ENCODE data around the gene CCDC184. TPM values are rescaled to one million over a fixed set of nuclear protein-coding genes. Genes with fewer than 3 reads are reported as not detected.

The CCDC184 gene
- under 1 TPM; under 0.01 to 0.34 TPM for total RNA-seq

DNA sequence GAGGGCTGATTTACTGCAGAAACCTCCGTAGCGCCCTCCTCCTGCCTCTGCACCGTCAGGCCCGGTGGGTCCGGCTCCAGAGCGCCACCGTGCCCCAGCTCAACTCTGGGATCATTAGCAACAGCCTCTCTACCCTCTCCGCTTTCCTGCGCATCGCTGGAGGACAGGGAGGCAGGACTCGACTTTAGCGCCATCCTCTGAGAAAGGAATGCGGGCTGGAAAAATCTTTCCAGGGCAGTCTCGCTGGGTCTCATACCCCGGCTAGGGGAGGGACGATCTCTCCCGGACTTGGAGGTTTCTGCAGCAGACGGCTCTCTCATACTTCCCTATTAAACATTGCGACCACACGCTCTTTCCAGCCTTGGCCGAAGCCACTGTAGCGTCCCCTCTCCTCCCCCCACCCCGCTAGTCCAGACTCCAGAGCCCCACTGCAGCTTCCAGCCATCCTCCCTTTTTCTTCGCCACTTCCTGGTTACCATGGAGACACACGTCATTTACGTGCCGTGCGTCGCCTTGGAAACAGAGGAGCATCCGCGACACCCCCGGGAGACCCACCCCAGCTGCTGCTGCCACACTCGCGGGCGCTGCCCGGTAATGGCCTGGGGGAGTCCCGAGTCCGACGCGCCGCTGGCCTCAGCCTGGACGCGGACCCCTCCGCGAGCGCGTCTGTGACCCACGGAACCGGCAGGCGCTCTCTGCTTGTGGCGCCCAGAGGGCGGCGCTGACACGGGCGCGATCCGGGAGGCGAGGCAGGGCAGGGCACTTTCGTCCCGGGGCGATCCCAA is at the start of gene CCDC184:
CCDC184 (plus strand) TSS at position 554 of the 785 bp plus-strand sequence. CDS start 479 bp downstream, outside the sequence.

GRCh38 chr12:48157018-48157888 is 26.2 kb upstream of the CCDC184 start, which contains the start of gene ASB8:
ASB8 (minus strand) TSS chr12:48157515; CDS start chr12:48153496, 4,019 bp downstream.

DNA sequence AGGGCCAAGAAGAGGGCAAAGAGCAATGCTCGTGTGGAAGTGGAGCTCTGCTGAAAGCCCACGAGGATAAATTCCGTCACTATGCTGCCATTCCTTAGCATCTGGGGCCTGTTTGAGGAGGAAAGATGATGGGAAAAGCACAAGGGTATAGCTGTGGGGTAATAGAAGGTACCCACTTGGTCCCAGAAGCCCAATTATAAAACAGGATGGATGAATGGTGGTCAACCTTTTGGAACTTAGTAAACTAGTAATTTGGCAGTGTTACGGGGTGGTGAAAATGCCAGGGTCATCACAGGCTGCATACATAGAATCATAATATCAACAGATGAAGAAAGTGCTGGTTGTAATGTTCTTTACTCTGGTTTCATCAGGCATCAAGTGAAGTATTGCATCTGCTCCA is 19.7 kb downstream of the CCDC184 start, which contains the start of gene OR10AD1:
OR10AD1 (minus strand) TSS at position 101 of the 400 bp plus-strand sequence; CDS start at position 101, 0 bp downstream.

Other genes starting within 250 kb of the CCDC184 start
- 100 to 1,000 TPM in 1 of 2 donors, 10 to 100 TPM in 1; 78.1 to 144 TPM for gene TMEM106C, start 220.0 kb upstream of the CCDC184 start, total RNA-seq
- under 1 TPM; under 0.01 to 1.00 TPM for gene COL2A1, start 179.2 kb upstream of the CCDC184 start, total RNA-seq
- 10 to 100 TPM; 24.1 to 29.3 TPM for gene SENP1, start 77.6 kb upstream of the CCDC184 start, total RNA-seq
- gene PFKM, start 64.3 kb upstream of the CCDC184 start, total RNA-seq: 100 to 1,000 TPM; 104 to 111 TPM
- gene ASB8, start 26.1 kb upstream of the CCDC184 start, total RNA-seq: 10 to 100 TPM; 20.3 to 21.3 TPM
- not detected for gene OR10AD1, start 19.6 kb downstream of the CCDC184 start, total RNA-seq
- 10 to 100 TPM; 10.3 TPM for gene ZNF641, start 167.3 kb downstream of the CCDC184 start, total RNA-seq

Data from melanocyte of skin (primary cell).